Fibroblast of lung (primary cell): Measurements from ENCODE around the gene RAB3GAP1. TPM values are rescaled to one million over a fixed set of nuclear protein-coding genes. Genes with fewer than 3 reads are reported as not detected.
A peak's percentile ranks its signal among the peaks of the same experiment; 100 is the strongest.

Experiments
- DNase-seq, 2 donors: peaks; one replicate each; pipeline versions ENCODE4 v3.0.0 to v3.0.0-alpha.2; 2010; ENCODE audit warnings: low read depth in 2 of 2
- H2AFZ ChIP-seq: 2 replicates; pipeline ENCODE4 v1.5.1; 2012; ENCODE audit warnings: low read length, control low read depth, inconsistent platforms
- H3K27ac ChIP-seq: 2 replicates; pipeline ENCODE4 v1.5.1; 2011; ENCODE audit warnings: low read length, control low read depth; ENCODE audit not compliant: insufficient read depth
- H3K27me3 ChIP-seq: 2 replicates; pipeline ENCODE4 v1.5.1; 2011; ENCODE audit warnings: mild to moderate bottlenecking, low read length; ENCODE audit not compliant: control insufficient read depth, insufficient read depth
- H3K36me3 ChIP-seq: 2 replicates; pipeline ENCODE4 v1.5.1; 2011; ENCODE audit warnings: low read length; ENCODE audit not compliant: control insufficient read depth, insufficient read depth
- H3K4me1 ChIP-seq: 2 replicates; pipeline ENCODE4 v1.5.1; 2011; ENCODE audit warnings: low read length; ENCODE audit not compliant: control insufficient read depth, insufficient read depth; ENCODE audit errors: extremely low read depth
- H3K4me2 ChIP-seq: 2 replicates; pipeline ENCODE4 v1.5.1; 2011; ENCODE audit warnings: low read length, control low read depth; ENCODE audit not compliant: insufficient read depth; ENCODE audit errors: extremely low read depth
- H3K4me3 ChIP-seq, 4 experiments: fragments of 200-600 bp in 1 of 4; sonication (generic) in 1 of 4; replicated peaks in 1 of 4; 2 replicates each; pipeline ENCODE4 v1.5.1; 2011 to 2016; ENCODE audit warnings: low read length in 4 of 4, low read depth in 3 of 4, mild to moderate bottlenecking in 3 of 4, control low read depth in 2 of 4, inconsistent platforms in 1 of 4, mixed read lengths in 1 of 4; ENCODE audit not compliant: insufficient read depth in 1 of 4; ENCODE audit errors: control extremely low read depth in 1 of 4
- H3K79me2 ChIP-seq: 2 replicates; pipeline ENCODE4 v1.5.1; 2012; ENCODE audit warnings: mild to moderate bottlenecking, low read length, inconsistent platforms; ENCODE audit not compliant: control insufficient read depth, insufficient read depth
- H3K9ac ChIP-seq: 2 replicates; pipeline ENCODE4 v1.5.1; 2011; ENCODE audit warnings: mild to moderate bottlenecking, low read length, control low read depth; ENCODE audit not compliant: insufficient read depth
- H3K9me3 ChIP-seq: 2 replicates; pipeline ENCODE4 v1.5.1; 2012; ENCODE audit warnings: low read depth, low read length; ENCODE audit not compliant: control insufficient read depth, insufficient read depth
- H4K20me1 ChIP-seq: 2 replicates; pipeline ENCODE4 v1.5.1; 2011; ENCODE audit warnings: low read length; ENCODE audit not compliant: control insufficient read depth, insufficient read depth; ENCODE audit errors: extremely low read depth
- CTCF ChIP-seq, 2 donors: IDR thresholded peaks in 1 of 2; conservative IDR thresholded peaks in 1 of 2; 1 replicate in 1 of 2; 2 replicates in 1 of 2; pipeline ENCODE4 v1.5.1; 2011 to 2012; ENCODE audit warnings: low read length in 2 of 2, control low read depth in 1 of 2, inconsistent platforms in 1 of 2, low read depth in 1 of 2, mild to moderate bottlenecking in 1 of 2
- EZH2 ChIP-seq: IDR thresholded peaks from 2 replicates; pipeline ENCODE4 v1.5.1; 2012; ENCODE audit warnings: low read length, control low read depth, mild to moderate bottlenecking; ENCODE audit errors: missing control alignments
- polyA plus RNA-seq, 2 donors: library from polyadenylated mRNA; depleted of rRNA in 1 of 2; stranded (reverse) in 1 of 2; unstranded in 1 of 2; fragments of >200 nt; gene quantifications; 2 replicates each; pipeline ENCODE4 v1.2.1, GENCODE V29; 2011 to 2012; ENCODE audit warnings: missing spikeins in 1 of 2
- total RNA-seq: library from RNA; depleted of rRNA; stranded (reverse); fragments of >200 nt; gene quantifications from 2 replicates; pipeline ENCODE4 v1.2.1, GENCODE V29; 2014

Gene RAB3GAP1
- total and polyA plus RNA-seq, 2 donors (not counting 1 experiment from before 2014, with no cell fraction given) = 42.4 to 82.6 TPM

- peaks cover 3% of the 10 kb centered on the region for H3K36me3 ChIP-seq
- H3K27ac ChIP-seq = no peak overlapping the region
- no peaks in the 10 kb centered on the region for H3K27me3 ChIP-seq
These were observed 80.2 kb downstream of the RAB3GAP1 start for GRCh38 chr2:135132314-135132713.

GRCh38 chr2:135140606-135141005, 88.5 kb downstream of the RAB3GAP1 start:
- H2AFZ ChIP-seq = no peak overlapping the region
- H3K27ac ChIP-seq = no peak overlapping the region
- TF ChIP-seq EZH2 = no peak
- no peak for TF ChIP-seq CTCF (conservative IDR thresholded peaks at IDR 0.05 in 1 of 2, IDR thresholded peaks at IDR 0.05 in 1 of 2; ENCODE audit: low read depth in 1 of 2, low read length in 2 of 2)
- peaks cover 4% of the 10 kb centered on the region for H3K36me3 ChIP-seq
- H3K4me1 ChIP-seq = no peaks in the 10 kb centered on the region
- no peaks in the 10 kb centered on the region for H3K9me3 ChIP-seq
- H3K79me2 ChIP-seq = no peaks in the 10 kb centered on the region
- H3K9ac ChIP-seq = no peak overlapping the region
- no peak for DNase-seq
- H4K20me1 ChIP-seq = no peaks in the 10 kb centered on the region
- no peaks in the 10 kb centered on the region for H3K27me3 ChIP-seq
- H3K4me2 ChIP-seq = no peak overlapping the region
- no peak overlapping the region for H3K4me3 ChIP-seq

More at GRCh38 chr2:135132314-135132713, 80.2 kb downstream of the RAB3GAP1 start:
- no peak overlapping the region for H3K4me2 ChIP-seq
- no peak overlapping the region for H2AFZ ChIP-seq
- H3K79me2 ChIP-seq = no peaks in the 10 kb centered on the region
- no peaks in the 10 kb centered on the region for H3K4me1 ChIP-seq
- TF ChIP-seq CTCF (conservative IDR thresholded peaks at IDR 0.05 in 1 of 2, IDR thresholded peaks at IDR 0.05 in 1 of 2; ENCODE audit: low read depth in 1 of 2, low read length in 2 of 2) (no peak), EZH2 (no peak)
- no peaks in the 10 kb centered on the region for H4K20me1 ChIP-seq
- no peak overlapping the region for H3K9ac ChIP-seq
- peak; percentile 52 to 71 for DNase-seq
- H3K9me3 ChIP-seq = no peaks in the 10 kb centered on the region
- no peak overlapping the region for H3K4me3 ChIP-seq

GRCh38 chr2:135142323-135142722, 90.2 kb downstream of the RAB3GAP1 start:
- no peaks in the 10 kb centered on the region for H3K79me2 ChIP-seq
- no peak overlapping the region for H2AFZ ChIP-seq
- no peak overlapping the region for H3K9ac ChIP-seq
- H3K4me2 ChIP-seq = no peak overlapping the region
- TF ChIP-seq CTCF (conservative IDR thresholded peaks at IDR 0.05 in 1 of 2, IDR thresholded peaks at IDR 0.05 in 1 of 2; ENCODE audit: low read depth in 1 of 2, low read length in 2 of 2) (no peak), EZH2 (no peak)
- H4K20me1 ChIP-seq = no peaks in the 10 kb centered on the region
- H3K27ac ChIP-seq = no peak overlapping the region
- no peak overlapping the region for H3K4me3 ChIP-seq
- no peaks in the 10 kb centered on the region for H3K27me3 ChIP-seq
- DNase-seq = no peak
- H3K9me3 ChIP-seq = no peaks in the 10 kb centered on the region
- H3K36me3 ChIP-seq = peaks cover 3% of the 10 kb centered on the region
- H3K4me1 ChIP-seq = no peaks in the 10 kb centered on the region
